SU-DHL-6 (cell line): ENCODE data around the gene PREX1.

Experiments used
- H2AFZ ChIP-seq: fragments of 200-600 bp; sonication (generic); 2 replicates; pipeline ENCODE4 v1.6.1; 2014; ENCODE audit warnings: low read depth, mild to moderate bottlenecking, moderate library complexity, mixed read lengths, antibody characterized with exemption, low read length; ENCODE audit not compliant: severe bottlenecking
- H3F3A ChIP-seq: fragments of 200-600 bp; shearing (Covaris generic); 2 replicates; pipeline ENCODE4 v1.6.0; 2016; ENCODE audit warnings: antibody characterized with exemption, mild to moderate bottlenecking; ENCODE audit not compliant: insufficient read depth
- H3K27ac ChIP-seq: fragments of 200-600 bp; sonication (generic); 2 replicates; pipeline ENCODE4 v1.5.1; 2016; ENCODE audit warnings: low read depth, mild to moderate bottlenecking, low read length, moderate library complexity, mixed read lengths
- H3K27me3 ChIP-seq: fragments of 200-600 bp; sonication (generic), shearing (Covaris generic); 2 replicates; pipeline ENCODE4 v1.6.0; 2014; ENCODE audit warnings: mild to moderate bottlenecking, low read length
- H3K36me3 ChIP-seq: fragments of 200-600 bp; sonication (generic); 2 replicates; pipeline ENCODE4 v1.6.1; 2014; ENCODE audit warnings: mild to moderate bottlenecking, low read length, mixed read lengths
- H3K4me2 ChIP-seq: fragments of 300-600, 200-600 bp; shearing (Covaris generic), sonication (generic); 2 replicates; pipeline ENCODE4 v1.6.0; 2014; ENCODE audit warnings: low read length, low read depth, mild to moderate bottlenecking; ENCODE audit not compliant: poor library complexity, severe bottlenecking
- H3K4me3 ChIP-seq: fragments of 200-600 bp; sonication (generic); 2 replicates; pipeline ENCODE4 v1.5.1; 2014; ENCODE audit warnings: antibody characterized with exemption, low read length, mild to moderate bottlenecking, mixed read lengths; ENCODE audit not compliant: insufficient read depth, poor library complexity, severe bottlenecking
- H3K79me2 ChIP-seq: fragments of 200-600 bp; sonication (generic); 2 replicates; pipeline ENCODE4 v1.6.1; 2014; ENCODE audit warnings: mild to moderate bottlenecking, low read length, moderate library complexity; ENCODE audit not compliant: insufficient read depth
- H3K9ac ChIP-seq: fragments of 200-600 bp; sonication (generic); 2 replicates; pipeline ENCODE4 v1.7.0; 2014; ENCODE audit warnings: mild to moderate bottlenecking, low read length
- H3K9me2 ChIP-seq: fragments of 200-600 bp; sonication (generic); replicated peaks from 2 replicates; pipeline ENCODE4 v1.6.1; 2014; ENCODE audit warnings: low read length; ENCODE audit not compliant: insufficient read depth
- H3K9me3 ChIP-seq: fragments of 200-600 bp; sonication (generic); 2 replicates; pipeline ENCODE4 v1.6.1; 2014; ENCODE audit warnings: low read length, mixed read lengths; ENCODE audit not compliant: insufficient read depth
- H4K20me1 ChIP-seq: fragments of 200-600 bp; sonication (generic); 2 replicates; pipeline ENCODE4 v1.6.1; 2014; ENCODE audit warnings: low read depth, mild to moderate bottlenecking, antibody characterized with exemption, low read length, moderate library complexity, mixed read lengths
- CTCF ChIP-seq: fragments of 200-600 bp; sonication (generic); IDR thresholded peaks from one replicate; pipeline ENCODE4 v1.5.1; 2017; ENCODE audit warnings: antibody characterized with exemption, mild to moderate bottlenecking, low read length, moderate library complexity; ENCODE audit not compliant: insufficient read depth, poor library complexity, severe bottlenecking
- EZH2phosphoT487 ChIP-seq: fragments of 200-600 bp; sonication (generic), shearing (Covaris generic); conservative IDR thresholded peaks from 2 replicates; pipeline ENCODE4 v1.6.1; 2018; ENCODE audit warnings: mild to moderate bottlenecking, antibody characterized with exemption, low read length, moderate library complexity, mixed read lengths

PREX1 gene

DNA sequence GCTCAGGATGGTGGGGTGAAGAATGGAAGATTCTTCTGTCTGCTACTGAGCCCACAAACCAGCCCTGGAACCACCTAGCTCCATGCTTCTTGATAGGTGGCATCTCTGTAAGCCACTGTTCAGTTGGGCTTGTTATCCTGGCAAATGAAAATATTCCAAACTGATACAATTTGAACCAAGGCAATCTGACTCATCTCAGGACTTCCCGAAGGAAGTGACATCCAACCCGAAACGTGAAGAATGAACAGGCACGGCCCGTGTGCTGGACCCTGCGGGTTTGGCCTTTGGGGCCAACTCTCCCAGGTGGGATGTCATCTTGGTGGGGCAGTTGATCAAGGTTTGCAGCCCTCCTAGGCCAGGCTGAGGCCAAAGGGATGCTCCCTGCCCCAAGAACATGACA lies 160.3 kb downstream of the PREX1 start:
- Histone ChIP-seq H3K27ac (no peak overlapping the region), H3K9me2 (no peaks in the 10 kb centered on the region), H3K4me3 (no peak overlapping the region), H3K27me3 (no peaks in the 10 kb centered on the region), H4K20me1 (no peaks in the 10 kb centered on the region), H3K9ac (no peak overlapping the region), H3K9me3 (no peaks in the 10 kb centered on the region), H2AFZ (no peak overlapping the region), H3F3A (no peaks in the 10 kb centered on the region), H3K79me2 (no peaks in the 10 kb centered on the region), H3K36me3 (no peaks in the 10 kb centered on the region), H3K4me2 (no peak overlapping the region)
- no peak for TF ChIP-seq CTCF
- no peak for TF ChIP-seq EZH2phosphoT487

GRCh38 chr20:48665785-48666184 lies 162.0 kb downstream of the PREX1 start:
- H3K79me2 ChIP-seq = no peaks in the 10 kb centered on the region
- no peak overlapping the region for H3K9ac ChIP-seq
- H2AFZ ChIP-seq = no peak overlapping the region
- H3F3A ChIP-seq = no peaks in the 10 kb centered on the region
- no peaks in the 10 kb centered on the region for H3K9me3 ChIP-seq
- no peak overlapping the region for H3K4me2 ChIP-seq
- H3K27ac ChIP-seq = no peak overlapping the region
- TF ChIP-seq EZH2phosphoT487 = no peak
- TF ChIP-seq CTCF = no peak
- no peak overlapping the region for H3K4me3 ChIP-seq
- no peaks in the 10 kb centered on the region for H4K20me1 ChIP-seq
- no peaks in the 10 kb centered on the region for H3K9me2 ChIP-seq
- no peaks in the 10 kb centered on the region for H3K36me3 ChIP-seq
- no peaks in the 10 kb centered on the region for H3K27me3 ChIP-seq

- Histone ChIP-seq H3K27me3 (no peaks in the 10 kb centered on the region), H3F3A (no peaks in the 10 kb centered on the region), H3K4me3 (no peak overlapping the region), H3K9me3 (no peaks in the 10 kb centered on the region), H3K79me2 (no peaks in the 10 kb centered on the region), H3K27ac (no peak overlapping the region), H3K9ac (no peak overlapping the region), H2AFZ (no peak overlapping the region), H3K36me3 (no peaks in the 10 kb centered on the region), H3K9me2 (no peaks in the 10 kb centered on the region), H4K20me1 (no peaks in the 10 kb centered on the region), H3K4me2 (no peak overlapping the region)
- TF ChIP-seq EZH2phosphoT487 = no peak
- no peak for TF ChIP-seq CTCF
Measured at GRCh38 chr20:48662711-48663110, 165.1 kb downstream of the PREX1 start.
